GM21390 (cell line): ENCODE results near the gene ANGPTL5.
"Not testable (repeated sequence)": the region's sequence is repeated elsewhere in the genome, so short reads cannot be mapped to it uniquely, and the experiment has no call there.

Experiments used
- ATAC-seq: cut with Tn5 transposase; IDR thresholded peaks from one replicate; pipeline ENCODE4 v1.9.1; 2021; ENCODE audit not compliant: unreplicated experiment

ANGPTL5 gene

DNA sequence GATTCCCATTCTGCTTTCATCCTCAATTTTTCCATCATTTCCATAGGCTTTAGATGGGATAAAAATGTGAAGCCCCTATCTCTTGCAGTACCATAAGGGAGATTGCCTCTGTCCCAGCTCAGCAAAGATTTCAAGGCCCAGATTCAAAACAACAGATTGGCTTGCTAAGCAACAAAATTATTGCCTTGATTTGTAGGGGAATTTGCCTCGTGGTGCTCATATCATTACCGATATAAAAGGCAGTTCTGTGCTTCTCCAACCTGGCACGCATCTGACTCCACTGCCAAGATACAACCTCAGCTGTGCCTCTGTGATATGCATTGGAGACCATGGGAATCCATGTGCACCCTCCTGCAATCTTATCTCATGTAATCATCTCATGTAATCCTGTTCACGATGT lies 26.6 kb downstream of the ANGPTL5 start:
- no peak for ATAC-seq

DNA sequence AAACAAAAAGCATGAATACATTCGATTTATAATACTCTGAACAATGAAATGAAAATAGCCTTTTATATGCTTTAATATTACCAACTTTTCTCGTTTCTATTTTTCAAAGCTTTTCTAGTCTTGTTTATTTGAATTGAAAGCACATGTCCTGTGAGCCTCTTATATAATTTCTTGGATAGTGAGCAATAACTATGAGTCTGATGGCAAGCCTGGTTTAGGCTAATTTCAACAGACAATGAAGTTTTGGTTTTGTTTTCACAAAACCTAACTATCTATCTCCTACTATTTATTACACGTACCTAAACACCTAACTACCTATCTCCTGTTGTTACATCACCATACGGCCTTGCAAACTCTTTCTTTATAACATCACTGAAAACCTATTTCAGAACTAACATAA lies 30.7 kb downstream of the ANGPTL5 start:
- ATAC-seq, result no peak

DNA sequence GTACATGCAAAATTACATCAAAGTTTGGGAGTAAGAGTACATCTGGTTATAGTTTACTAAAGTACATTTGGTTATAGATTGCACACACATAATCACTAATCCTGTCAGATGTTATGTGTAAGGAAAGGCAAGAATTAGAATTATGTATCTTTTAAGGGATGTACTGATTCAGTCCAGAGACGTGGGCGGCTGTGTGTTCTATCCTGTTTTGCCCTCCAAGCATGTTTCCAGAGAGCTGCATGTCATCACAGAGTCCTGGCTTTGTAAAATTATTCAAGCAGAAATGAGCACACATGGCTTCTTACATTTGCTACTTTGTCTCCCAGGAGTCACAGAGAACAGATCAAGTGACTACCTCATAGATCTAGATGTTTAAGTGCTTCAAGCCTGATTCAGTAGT lies 34.7 kb downstream of the ANGPTL5 start:
- no peak for ATAC-seq

DNA sequence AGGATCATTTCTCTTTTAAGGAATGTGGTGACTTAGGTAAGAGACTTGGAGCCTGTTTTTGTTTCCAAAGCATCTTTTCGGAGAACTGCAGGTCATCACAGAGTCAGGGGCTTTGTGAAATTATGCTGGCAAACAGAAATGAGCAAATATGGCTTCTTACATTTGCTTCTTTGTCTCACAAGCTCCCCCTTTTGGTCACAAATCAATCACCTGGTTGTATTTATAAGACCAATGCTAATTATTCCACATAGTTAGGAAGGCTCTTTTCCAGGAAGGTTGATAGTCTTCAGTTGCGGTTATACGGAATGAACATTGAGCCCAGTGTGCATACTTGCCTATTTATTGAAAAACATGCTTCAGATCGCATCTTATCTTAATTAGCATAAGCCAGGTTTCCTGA lies 36.1 kb downstream of the ANGPTL5 start:
- ATAC-seq, result no peak

DNA sequence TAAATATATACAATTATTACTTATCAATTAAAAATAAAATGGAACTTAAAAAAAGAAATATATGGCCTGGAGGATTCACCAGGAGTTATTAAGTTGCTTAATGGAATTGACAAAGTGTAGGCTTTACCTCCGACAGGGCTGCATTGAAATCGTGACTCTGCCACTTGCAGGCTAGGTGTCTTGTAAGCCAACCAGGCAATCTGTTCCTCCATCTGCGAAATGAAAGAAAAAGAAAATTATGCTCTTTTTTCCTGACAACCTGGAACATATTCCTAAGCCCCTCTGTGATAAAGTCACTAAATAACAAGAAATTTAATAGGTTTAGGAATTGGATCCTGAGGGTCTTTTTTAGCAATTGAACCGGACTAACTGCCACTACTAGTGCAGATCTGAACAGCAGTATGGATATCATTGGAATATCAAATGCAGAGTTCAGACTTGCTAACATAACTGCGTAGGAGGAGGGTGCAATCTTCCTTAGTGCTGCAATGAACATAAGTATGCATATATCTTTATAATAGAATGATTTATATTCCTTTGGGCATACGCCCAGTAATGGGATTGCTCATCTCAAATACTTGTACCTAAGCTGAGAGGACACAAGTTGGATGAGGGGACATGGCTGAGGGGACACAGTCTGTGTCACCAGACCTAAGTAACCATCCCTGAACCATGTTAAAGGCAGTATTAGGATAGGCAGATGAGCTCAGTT lies 44.0 kb downstream of the ANGPTL5 start:
- ATAC-seq, result no peak

DNA sequence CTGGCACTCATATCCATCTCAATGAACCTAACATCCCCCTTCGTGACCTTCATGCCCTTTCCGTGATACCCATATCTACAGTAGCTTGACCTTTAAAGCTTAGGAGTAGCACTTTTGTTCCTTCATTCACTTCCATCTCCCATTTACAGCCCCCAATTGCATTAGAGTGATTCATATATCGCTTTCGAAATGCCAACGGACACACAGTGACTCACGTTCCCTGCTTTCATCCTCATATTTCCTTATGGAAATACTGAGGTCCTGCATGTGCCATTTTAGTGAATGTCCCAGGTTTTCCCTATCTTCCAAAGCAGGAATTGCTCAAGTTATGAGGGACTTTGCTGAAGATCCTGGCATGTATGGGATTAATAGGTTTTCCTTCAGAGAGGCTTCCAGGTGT lies 45.8 kb downstream of the ANGPTL5 start:
- no peak for ATAC-seq

DNA sequence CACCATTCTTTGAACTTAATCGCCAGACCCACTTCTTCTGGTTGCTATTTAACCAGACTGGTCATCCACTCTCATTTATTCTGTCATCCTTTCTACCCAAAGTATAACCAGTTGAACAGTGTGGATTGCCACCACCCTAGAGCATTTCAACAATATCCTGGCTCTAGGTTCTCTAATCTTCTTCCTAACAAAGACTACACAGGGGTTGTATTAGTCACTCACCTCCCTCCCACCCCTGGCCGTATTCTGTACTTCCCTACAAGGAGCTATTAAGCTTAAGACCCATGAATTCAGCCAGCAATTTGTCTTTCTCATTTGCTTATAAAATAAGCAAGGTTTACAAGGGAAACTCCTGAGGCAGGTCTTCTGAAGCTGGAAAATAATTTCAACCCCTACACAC lies 48.4 kb downstream of the ANGPTL5 start:
- no peak for ATAC-seq

DNA sequence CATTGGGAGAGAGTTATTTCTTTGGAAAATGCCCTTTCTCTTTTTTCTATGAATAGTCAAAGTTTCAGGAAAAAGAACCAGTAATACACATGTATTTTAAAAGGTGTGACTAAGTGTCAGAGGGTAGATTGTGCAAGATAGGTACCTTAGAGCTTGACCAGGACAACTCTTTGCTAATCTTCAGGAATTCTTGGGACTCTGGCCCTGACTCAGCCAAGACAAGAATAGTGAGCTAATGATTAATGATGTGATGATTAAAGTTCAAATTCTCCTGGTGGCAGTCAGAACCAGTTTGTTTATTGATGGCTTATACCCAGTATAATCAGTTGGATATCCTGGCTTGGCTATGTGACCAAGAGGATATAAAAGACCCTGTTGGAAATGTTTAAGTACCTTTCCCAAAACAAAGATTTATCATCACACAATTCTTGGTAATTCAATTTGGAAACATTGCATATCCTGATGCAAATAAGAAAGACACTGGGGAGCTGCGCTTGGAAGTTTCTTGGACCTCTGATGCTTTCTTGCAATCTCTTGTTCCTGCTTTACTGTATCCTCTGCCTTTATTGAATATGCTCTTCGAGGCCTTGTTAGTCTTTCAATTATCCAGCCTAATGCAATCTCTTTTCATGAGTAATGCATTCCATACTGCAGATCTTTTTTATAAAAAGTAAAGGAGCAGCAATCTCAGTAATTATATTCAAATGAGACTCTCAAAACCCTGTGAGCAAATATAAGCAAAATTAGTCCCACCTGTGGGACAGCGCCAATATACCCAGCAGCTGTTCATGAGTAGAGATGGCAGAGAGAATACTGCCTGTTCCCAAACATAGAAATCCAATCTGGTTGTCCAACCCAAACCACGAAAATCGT lies 49.5 kb downstream of the ANGPTL5 start:
- ATAC-seq, result no peak

DNA sequence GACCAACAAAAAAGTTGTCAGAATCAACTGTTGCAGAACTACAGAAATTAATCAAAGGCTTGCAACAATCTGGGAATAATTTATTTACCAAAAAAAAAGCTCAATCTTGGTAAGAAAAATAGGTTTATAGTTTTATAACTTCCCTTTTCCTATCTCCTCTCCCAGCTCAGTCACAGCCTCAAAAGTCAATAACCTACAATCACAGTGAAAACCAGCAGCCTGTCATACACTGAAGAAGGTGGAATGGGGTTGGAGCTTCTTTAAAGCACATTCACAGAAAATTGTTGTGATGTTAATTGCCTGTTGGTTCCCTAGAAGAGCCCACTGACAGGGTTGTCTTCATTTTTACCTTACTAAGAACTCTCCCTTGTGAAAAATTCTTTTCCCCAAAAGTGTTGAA lies 52.2 kb downstream of the ANGPTL5 start:
- no peak for ATAC-seq

DNA sequence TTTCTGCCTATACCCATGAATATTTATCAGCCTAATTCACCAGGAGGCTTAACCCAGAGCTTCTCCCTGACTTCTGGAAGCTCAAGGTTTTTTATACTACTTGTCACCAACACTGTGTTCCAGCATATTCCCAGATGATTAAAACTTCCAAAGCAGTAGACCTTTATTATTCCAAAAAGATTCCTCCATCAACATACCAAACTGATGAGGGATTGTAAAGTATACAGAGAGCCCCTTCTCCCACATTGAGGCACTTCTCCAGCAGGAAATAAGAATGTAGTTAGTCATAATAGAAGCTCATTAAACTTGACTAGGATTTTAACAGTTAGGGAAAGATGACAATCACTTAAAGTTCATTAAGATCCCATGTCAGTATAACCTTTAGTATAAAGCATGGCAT lies 53.0 kb downstream of the ANGPTL5 start:
- no peak for ATAC-seq

DNA sequence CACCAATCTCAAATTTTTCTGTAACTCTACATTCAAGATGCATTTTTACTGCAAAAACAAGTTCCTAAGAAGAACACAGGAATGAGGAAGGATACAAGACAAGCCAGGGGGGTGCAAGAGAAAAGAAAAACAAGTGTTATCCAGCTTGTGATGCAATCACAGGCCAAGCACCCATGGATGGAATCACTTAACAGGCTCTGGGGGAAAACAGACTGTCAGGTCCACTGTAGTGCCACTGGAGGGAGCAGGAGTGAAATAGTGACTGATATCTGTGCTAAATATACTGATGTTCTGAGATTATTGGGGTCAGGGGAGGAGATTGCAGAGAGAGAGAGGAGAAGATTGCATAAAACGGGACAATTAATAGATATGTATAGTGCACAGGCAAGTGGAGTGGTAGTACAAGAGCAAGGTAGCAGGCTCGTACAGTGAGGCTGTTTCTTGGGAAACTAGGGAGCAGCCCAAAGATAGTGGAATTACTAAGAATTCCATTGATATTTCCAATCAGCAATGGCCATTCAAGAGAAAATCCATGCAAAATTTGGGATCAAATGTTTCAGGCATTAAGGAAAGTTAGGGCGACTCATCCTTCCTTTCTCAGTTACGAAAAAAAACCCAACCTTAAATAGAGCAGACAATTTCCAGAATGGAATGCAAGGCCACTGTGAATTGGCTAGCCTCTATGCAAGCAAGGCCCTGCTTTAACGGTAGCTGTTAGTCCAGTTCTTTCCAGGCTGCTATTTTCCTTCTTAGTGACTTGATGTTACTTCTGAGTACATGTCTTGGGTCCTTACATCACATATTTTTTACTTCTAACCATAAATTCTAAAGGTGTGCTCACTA lies 53.7 kb downstream of the ANGPTL5 start:
- ATAC-seq, result no peak

DNA sequence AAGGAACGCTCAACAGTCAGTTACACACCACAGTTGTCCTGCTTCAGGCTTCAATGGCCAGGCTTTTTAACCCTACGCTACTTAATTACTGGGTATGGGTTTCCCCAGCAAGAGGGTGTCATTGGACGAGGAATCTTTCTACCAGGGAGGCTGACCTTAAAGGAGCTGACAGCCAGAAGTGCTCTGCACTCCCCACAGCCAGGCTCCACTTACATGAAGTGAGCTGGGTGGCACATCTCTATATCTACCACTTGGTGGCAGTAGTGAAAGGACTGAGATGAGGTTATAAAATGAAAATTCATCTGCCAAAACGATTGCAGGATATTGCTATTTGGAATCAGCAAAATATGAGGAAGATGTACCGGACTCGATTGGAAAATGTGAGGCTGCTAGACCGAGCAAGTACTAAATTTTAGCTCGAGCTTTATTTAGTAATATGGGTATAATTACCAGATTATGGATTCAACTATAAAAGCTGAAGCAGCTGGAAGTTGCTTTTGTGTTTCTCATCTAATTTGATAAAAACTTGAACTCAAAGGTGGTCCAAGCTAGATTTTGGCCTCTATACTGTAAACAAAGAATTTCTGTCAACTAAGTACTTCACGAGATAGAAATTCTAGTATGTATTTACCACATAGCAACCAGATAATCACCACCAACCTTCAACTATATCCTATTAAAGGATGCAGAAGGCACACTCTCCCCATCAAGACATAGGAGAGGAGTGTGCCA lies 55.5 kb downstream of the ANGPTL5 start:
- ATAC-seq, result peak; percentile 86

DNA sequence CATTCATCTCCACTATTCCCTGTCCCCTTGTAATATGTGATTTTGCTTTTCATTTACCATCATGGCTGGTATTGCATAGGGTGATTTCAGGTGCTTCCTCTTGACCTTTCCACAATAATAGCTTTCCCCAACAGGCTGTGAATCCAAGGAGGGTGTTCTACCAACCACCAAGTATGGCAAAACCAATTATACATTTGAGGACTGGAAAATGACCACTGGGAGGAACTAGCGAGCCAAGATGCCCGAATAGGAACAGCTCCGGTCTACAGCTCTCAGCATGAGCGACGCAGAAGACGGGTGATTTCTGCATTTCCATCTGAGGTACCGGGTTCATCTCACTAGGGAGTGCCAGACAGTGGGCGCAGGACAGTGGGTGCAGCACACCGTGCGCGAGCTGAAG lies 64.1 kb downstream of the ANGPTL5 start:
- not testable (repeated sequence) for ATAC-seq

DNA sequence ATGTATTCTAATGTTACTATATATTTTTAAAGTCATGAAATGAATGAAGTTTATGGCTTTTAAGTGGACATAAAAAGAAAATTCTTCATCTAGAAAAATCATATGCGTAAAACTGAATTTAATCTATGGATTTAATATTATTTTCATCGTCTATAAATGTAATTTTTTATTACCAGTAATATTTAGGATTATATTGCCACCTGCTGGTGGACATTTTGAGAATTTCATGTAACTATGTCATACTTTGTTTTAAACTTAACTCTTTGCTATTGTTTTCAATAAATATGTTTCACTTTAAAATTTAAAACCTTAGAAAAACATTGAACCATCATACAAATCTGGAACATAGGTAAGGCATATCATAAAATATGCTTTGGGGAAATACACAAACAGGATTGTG lies 68.1 kb downstream of the ANGPTL5 start:
- no peak for ATAC-seq

DNA sequence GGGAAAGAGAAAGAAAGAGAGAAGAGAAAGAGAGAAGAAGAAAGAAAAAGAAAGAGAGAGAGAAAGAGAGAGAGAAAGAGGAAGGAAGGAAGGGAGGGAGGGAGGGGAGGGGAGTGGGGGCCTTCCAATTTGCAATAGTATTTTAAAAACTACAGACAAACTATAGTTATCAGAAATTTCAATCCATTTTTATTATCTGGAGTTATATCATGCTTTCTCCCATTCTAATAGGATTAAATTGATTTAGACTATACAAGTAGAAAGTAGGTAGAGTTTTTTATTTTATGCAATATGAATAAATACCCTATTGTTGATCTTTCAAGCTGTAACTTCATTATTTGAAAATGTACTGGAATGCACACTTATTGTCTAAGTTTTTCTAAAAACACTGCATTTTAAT lies 71.7 kb downstream of the ANGPTL5 start:
- no peak for ATAC-seq

DNA sequence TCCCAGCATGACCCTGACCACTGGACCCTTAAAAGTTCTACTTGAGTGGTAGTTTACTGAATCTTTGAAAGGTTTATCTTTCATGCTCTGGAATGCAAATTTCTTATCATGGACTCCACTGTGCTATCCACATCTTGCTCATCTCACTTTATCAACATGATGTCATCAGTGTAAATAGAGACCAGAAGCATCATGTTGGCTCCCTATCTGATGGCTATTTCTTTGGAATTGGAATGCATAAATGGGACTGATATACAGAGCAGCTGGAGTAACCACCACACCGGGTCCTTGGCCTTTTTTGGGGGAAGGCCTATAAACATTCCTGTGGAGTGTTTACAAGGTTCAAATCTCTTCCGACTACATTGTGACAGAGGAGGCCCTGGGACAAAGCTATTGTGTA lies 75.6 kb downstream of the ANGPTL5 start:
- no peak for ATAC-seq
